ENCODE results near the gene CDH8. TPM values are rescaled to one million over a fixed set of nuclear protein-coding genes. Genes with fewer than 3 reads are reported as not detected.
"Not testable (repeated sequence)": the region's sequence is repeated elsewhere in the genome, so short reads cannot be mapped to it uniquely, and the experiment has no call there.

The CDH8 gene
- total and polyA plus RNA-seq, 4 donors: 0.33 to 15.4 (median 3.7) TPM

DNA sequence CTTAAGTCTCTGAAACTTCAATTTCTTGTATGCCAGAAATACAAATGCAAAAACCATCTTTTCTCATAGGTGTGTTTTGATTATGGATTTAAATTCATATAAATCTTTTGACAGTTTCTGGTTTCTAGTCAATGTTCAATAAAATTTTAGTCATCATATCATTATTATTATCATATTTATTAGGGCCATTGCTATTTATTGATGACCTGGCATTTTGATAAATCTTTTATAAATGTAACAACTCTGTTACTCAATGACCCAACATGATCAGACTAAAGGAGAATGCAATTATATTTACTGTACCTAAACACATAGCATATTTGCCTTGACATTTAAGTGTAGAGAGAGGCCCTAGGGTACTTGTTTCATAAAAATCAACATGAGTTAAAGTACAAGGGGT lies 320.8 kb downstream of the CDH8 start:
- intact Hi-C loops (cut with DNase I): no loop called here
- no peak for DNase-seq
- no peaks in the 10 kb centered on the region for H3K36me3 ChIP-seq (ENCODE audit: control insufficient read depth in 1 of 2, insufficient read depth in 2 of 2, low read length in 1 of 2)

GRCh38 chr16:61713787-61714186 lies 322.5 kb downstream of the CDH8 start:
- Histone ChIP-seq H3K27ac (ENCODE audit: low read depth in 1 of 2, low read length in 2 of 2) (no peak overlapping the region), H3K27me3 (ENCODE audit: control insufficient read depth in 1 of 2, insufficient read depth in 2 of 2, low read length in 1 of 2) (no peaks in the 10 kb centered on the region), H3K4me3 (ENCODE audit: low read length in 2 of 2) (no peak overlapping the region), H3K9me3 (ENCODE audit: control insufficient read depth, low read length) (no peaks in the 10 kb centered on the region), H3K36me3 (ENCODE audit: control insufficient read depth in 1 of 2, insufficient read depth in 2 of 2, low read length in 1 of 2) (no peaks in the 10 kb centered on the region), H3K4me1 (ENCODE audit: control insufficient read depth in 1 of 2, insufficient read depth in 2 of 2, low read length in 2 of 2) (no peaks in the 10 kb centered on the region)
- intact Hi-C loops (cut with DNase I): no loop called here
- DNase-seq (no peak), ATAC-seq (ENCODE audit: low FRiP score) (no peak)
- 72 to 76% methylated on average over 5 of the region's 5 CpGs for WGBS, 2 donors

More for the DNA sequence above, 320.8 kb downstream of the CDH8 start:
- no peaks in the 10 kb centered on the region for H3K9me3 ChIP-seq (ENCODE audit: control insufficient read depth, low read length)
- no peak overlapping the region for H3K27ac ChIP-seq (ENCODE audit: low read depth in 1 of 2, low read length in 2 of 2)
- no peaks in the 10 kb centered on the region for H3K27me3 ChIP-seq (ENCODE audit: control insufficient read depth in 1 of 2, insufficient read depth in 2 of 2, low read length in 1 of 2)
- no peaks in the 10 kb centered on the region for H3K4me1 ChIP-seq (ENCODE audit: control insufficient read depth in 1 of 2, insufficient read depth in 2 of 2, low read length in 2 of 2)
- H3K4me3 ChIP-seq (ENCODE audit: low read length in 2 of 2): no peak overlapping the region
- ATAC-seq (ENCODE audit: low FRiP score): no peak

GRCh38 chr16:61699640-61700039 lies 336.6 kb downstream of the CDH8 start:
- H3K9me3 ChIP-seq (ENCODE audit: control insufficient read depth, low read length); H3K4me3 ChIP-seq (ENCODE audit: low read length in 2 of 2); H3K36me3 ChIP-seq (ENCODE audit: control insufficient read depth in 1 of 2, insufficient read depth in 2 of 2, low read length in 1 of 2); H3K4me1 ChIP-seq (ENCODE audit: control insufficient read depth in 1 of 2, insufficient read depth in 2 of 2, low read length in 2 of 2); H3K27me3 ChIP-seq (ENCODE audit: control insufficient read depth in 1 of 2, insufficient read depth in 2 of 2, low read length in 1 of 2); H3K27ac ChIP-seq (ENCODE audit: low read depth in 1 of 2, low read length in 2 of 2); ATAC-seq (ENCODE audit: low FRiP score); intact Hi-C loops (cut with DNase I); DNase-seq: not testable (repeated sequence)
- 91 to 94% methylated on average over 4 of the region's 4 CpGs for WGBS, 2 donors

- no peaks in the 10 kb centered on the region for H3K27me3 ChIP-seq (ENCODE audit: control insufficient read depth in 1 of 2, insufficient read depth in 2 of 2, low read length in 1 of 2)
- H3K27ac ChIP-seq (ENCODE audit: low read depth in 1 of 2, low read length in 2 of 2): no peak overlapping the region
- no peaks in the 10 kb centered on the region for H3K9me3 ChIP-seq (ENCODE audit: control insufficient read depth, low read length)
- 70 to 82% methylated on average over 3 of the region's 3 CpGs for WGBS, 2 donors
- intact Hi-C loops (cut with DNase I): no loop called here
- no peaks in the 10 kb centered on the region for H3K36me3 ChIP-seq (ENCODE audit: control insufficient read depth in 1 of 2, insufficient read depth in 2 of 2, low read length in 1 of 2)
- no peak overlapping the region for H3K4me3 ChIP-seq (ENCODE audit: low read length in 2 of 2)
- no peaks in the 10 kb centered on the region for H3K4me1 ChIP-seq (ENCODE audit: control insufficient read depth in 1 of 2, insufficient read depth in 2 of 2, low read length in 2 of 2)
- ATAC-seq (ENCODE audit: low FRiP score): no peak
- no peak for DNase-seq
These were observed 351.7 kb downstream of the CDH8 start for GRCh38 chr16:61684541-61684940.

GRCh38 chr16:61681673-61682072 lies 354.6 kb downstream of the CDH8 start:
- Histone ChIP-seq H3K9me3 (ENCODE audit: control insufficient read depth, low read length) (no peaks in the 10 kb centered on the region), H3K4me3 (ENCODE audit: low read length in 2 of 2) (no peak overlapping the region), H3K4me1 (ENCODE audit: control insufficient read depth in 1 of 2, insufficient read depth in 2 of 2, low read length in 2 of 2) (peaks cover 0 to 1% of the 10 kb centered on the region in 2 donors), H3K27me3 (ENCODE audit: control insufficient read depth in 1 of 2, insufficient read depth in 2 of 2, low read length in 1 of 2) (no peaks in the 10 kb centered on the region), H3K27ac (ENCODE audit: low read depth in 1 of 2, low read length in 2 of 2) (no peak overlapping the region), H3K36me3 (ENCODE audit: control insufficient read depth in 1 of 2, insufficient read depth in 2 of 2, low read length in 1 of 2) (no peaks in the 10 kb centered on the region)
- ATAC-seq (ENCODE audit: low FRiP score) (no peak), DNase-seq (no peak)
- intact Hi-C loops (cut with DNase I): no loop called here
- WGBS, 2 donors: 74 to 75% methylated on average over 4 of the region's 4 CpGs

DNA sequence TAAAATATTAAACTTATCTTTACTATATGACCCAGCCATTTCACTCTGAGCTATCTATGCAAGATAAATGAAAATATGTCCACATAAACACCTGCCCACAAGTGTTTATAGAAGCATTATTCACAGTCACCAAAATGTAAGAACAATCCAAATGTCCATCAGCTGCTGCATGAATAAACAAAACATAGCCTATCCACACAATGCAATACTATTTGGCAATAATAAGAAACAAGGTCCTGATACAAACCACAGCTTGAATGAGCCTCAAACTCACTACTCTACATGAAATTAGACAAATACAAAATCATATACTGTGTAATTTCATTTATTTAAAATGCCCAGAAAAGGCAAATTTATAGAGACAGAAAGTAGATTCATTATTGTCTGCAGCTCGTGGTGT lies 355.1 kb downstream of the CDH8 start:
- H3K4me1 ChIP-seq (ENCODE audit: control insufficient read depth in 1 of 2, insufficient read depth in 2 of 2, low read length in 2 of 2): peaks cover 0 to 1% of the 10 kb centered on the region in 2 donors
- H3K9me3 ChIP-seq (ENCODE audit: control insufficient read depth, low read length): no peaks in the 10 kb centered on the region
- H3K27ac ChIP-seq (ENCODE audit: low read depth in 1 of 2, low read length in 2 of 2): no peak overlapping the region
- DNase-seq: no peak
- no peaks in the 10 kb centered on the region for H3K36me3 ChIP-seq (ENCODE audit: control insufficient read depth in 1 of 2, insufficient read depth in 2 of 2, low read length in 1 of 2)
- intact Hi-C loops (cut with DNase I): no loop called here
- ATAC-seq (ENCODE audit: low FRiP score): no peak
- H3K27me3 ChIP-seq (ENCODE audit: control insufficient read depth in 1 of 2, insufficient read depth in 2 of 2, low read length in 1 of 2): no peaks in the 10 kb centered on the region
- no peak overlapping the region for H3K4me3 ChIP-seq (ENCODE audit: low read length in 2 of 2)
- WGBS, 2 donors: 60 to 61% methylated on average over 1 of the region's 1 CpG

GRCh38 chr16:61678182-61678581 lies 358.1 kb downstream of the CDH8 start:
- no peak overlapping the region for H3K27ac ChIP-seq (ENCODE audit: low read depth in 1 of 2, low read length in 2 of 2)
- no peaks in the 10 kb centered on the region for H3K36me3 ChIP-seq (ENCODE audit: control insufficient read depth in 1 of 2, insufficient read depth in 2 of 2, low read length in 1 of 2)
- ATAC-seq (ENCODE audit: low FRiP score): no peak
- H3K9me3 ChIP-seq (ENCODE audit: control insufficient read depth, low read length): no peaks in the 10 kb centered on the region
- H3K27me3 ChIP-seq (ENCODE audit: control insufficient read depth in 1 of 2, insufficient read depth in 2 of 2, low read length in 1 of 2): no peaks in the 10 kb centered on the region
- intact Hi-C loops (cut with DNase I): no loop called here
- peaks cover 0 to 1% of the 10 kb centered on the region in 2 donors for H3K4me1 ChIP-seq (ENCODE audit: control insufficient read depth in 1 of 2, insufficient read depth in 2 of 2, low read length in 2 of 2)
- 57 to 72% methylated on average over 3 of the region's 3 CpGs for WGBS, 2 donors
- DNase-seq: no peak
- H3K4me3 ChIP-seq (ENCODE audit: low read length in 2 of 2): no peak overlapping the region

- 41% methylated on average over 5 of the region's 5 CpGs for WGBS, 2 donors
These were observed 358.5 kb downstream of the CDH8 start for GRCh38 chr16:61677776-61678175.

GRCh38 chr16:61676740-61677139 lies 359.5 kb downstream of the CDH8 start:
- Histone ChIP-seq H3K9me3 (ENCODE audit: control insufficient read depth, low read length) (no peaks in the 10 kb centered on the region), H3K27ac (ENCODE audit: low read depth in 1 of 2, low read length in 2 of 2) (no peak overlapping the region), H3K36me3 (ENCODE audit: control insufficient read depth in 1 of 2, insufficient read depth in 2 of 2, low read length in 1 of 2) (no peaks in the 10 kb centered on the region), H3K4me3 (ENCODE audit: low read length in 2 of 2) (no peak overlapping the region), H3K4me1 (ENCODE audit: control insufficient read depth in 1 of 2, insufficient read depth in 2 of 2, low read length in 2 of 2) (peaks cover 0 to 1% of the 10 kb centered on the region in 2 donors), H3K27me3 (ENCODE audit: control insufficient read depth in 1 of 2, insufficient read depth in 2 of 2, low read length in 1 of 2) (no peaks in the 10 kb centered on the region)
- DNase-seq (no peak), ATAC-seq (ENCODE audit: low FRiP score) (no peak)
- WGBS, 2 donors: 85 to 89% methylated on average over 2 of the region's 2 CpGs
- intact Hi-C loops (cut with DNase I): no loop called here

More at GRCh38 chr16:61677776-61678175, 358.5 kb downstream of the CDH8 start:
- no peaks in the 10 kb centered on the region for H3K36me3 ChIP-seq (ENCODE audit: control insufficient read depth in 1 of 2, insufficient read depth in 2 of 2, low read length in 1 of 2)
- H3K27me3 ChIP-seq (ENCODE audit: control insufficient read depth in 1 of 2, insufficient read depth in 2 of 2, low read length in 1 of 2): no peaks in the 10 kb centered on the region
- ATAC-seq (ENCODE audit: low FRiP score) (no peak), DNase-seq (no peak)
- H3K4me3 ChIP-seq (ENCODE audit: low read length in 2 of 2): no peak overlapping the region
- intact Hi-C loops (cut with DNase I): no loop called here
- H3K4me1 ChIP-seq (ENCODE audit: control insufficient read depth in 1 of 2, insufficient read depth in 2 of 2, low read length in 2 of 2): peaks cover 0 to 1% of the 10 kb centered on the region in 2 donors
- no peak overlapping the region for H3K27ac ChIP-seq (ENCODE audit: low read depth in 1 of 2, low read length in 2 of 2)
- H3K9me3 ChIP-seq (ENCODE audit: control insufficient read depth, low read length): no peaks in the 10 kb centered on the region

Measured in aorta (tissue), 5 donors.